D341Med (cell line): ENCODE data around the gene THAP4.
A peak's percentile ranks its signal among the peaks of the same experiment; 100 is the strongest.
"Not testable (repeated sequence)": the region's sequence is repeated elsewhere in the genome, so short reads cannot be mapped to it uniquely, and the experiment has no call there.

Source experiments
- DNase-seq: peaks from one replicate; pipeline ENCODE4 v3.0.0; 2012; ENCODE audit warnings: low spot score

Gene THAP4

DNA sequence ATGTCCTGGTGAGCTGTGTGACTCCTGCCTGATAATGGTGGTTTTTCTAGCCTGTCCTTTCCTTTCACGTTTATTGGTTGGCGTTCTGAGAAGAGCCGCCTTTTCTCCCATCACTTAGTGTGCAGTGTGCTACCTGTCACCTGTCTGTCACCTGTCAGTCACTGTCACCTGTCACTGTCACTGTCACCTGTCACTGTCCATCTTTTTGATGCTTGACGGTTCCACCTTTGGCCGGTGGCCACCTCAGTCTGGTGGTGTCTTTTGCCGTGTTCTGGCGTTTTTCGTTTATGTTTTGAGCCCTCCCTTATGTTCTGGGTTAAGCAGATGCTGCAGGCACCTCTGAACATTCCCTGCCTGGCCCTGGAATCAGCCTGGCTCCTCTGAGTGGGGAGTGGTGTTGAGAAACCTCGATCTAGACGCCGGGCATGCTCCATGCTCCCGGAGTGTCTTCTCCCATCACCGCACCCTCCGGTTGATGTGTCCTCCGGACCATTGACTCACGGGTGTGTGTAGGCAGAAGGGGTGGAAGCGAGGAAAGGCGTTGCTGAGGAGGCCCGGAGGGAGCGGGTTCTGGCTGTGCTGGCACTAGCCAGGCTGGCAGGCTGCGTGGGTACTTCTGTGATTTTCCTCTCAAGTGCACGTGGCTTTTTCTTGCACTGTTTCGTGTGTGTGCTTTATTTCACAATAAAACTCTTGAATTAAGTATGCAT, 28.9 kb upstream of the THAP4 start:
- no peak for DNase-seq

DNA sequence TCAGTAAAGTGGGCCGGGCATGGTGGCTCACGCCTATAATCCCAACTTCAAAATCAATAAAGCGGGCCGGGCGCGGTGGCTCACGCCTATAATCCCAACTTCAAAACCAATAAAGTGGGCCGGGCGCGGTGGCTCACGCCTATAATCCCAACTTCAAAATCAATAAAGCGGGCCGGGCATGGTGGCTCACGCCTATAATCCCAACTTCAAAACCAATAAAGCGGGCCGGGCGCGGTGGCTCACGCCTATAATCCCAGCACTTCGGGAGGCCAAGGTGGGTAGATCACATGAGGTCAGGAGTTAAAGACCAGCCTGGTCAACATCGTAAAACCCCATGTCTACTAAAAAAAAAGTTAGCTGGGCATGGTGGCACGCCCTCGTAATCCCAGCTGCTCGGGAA, 25.8 kb upstream of the THAP4 start:
- not testable (repeated sequence) for DNase-seq

DNA sequence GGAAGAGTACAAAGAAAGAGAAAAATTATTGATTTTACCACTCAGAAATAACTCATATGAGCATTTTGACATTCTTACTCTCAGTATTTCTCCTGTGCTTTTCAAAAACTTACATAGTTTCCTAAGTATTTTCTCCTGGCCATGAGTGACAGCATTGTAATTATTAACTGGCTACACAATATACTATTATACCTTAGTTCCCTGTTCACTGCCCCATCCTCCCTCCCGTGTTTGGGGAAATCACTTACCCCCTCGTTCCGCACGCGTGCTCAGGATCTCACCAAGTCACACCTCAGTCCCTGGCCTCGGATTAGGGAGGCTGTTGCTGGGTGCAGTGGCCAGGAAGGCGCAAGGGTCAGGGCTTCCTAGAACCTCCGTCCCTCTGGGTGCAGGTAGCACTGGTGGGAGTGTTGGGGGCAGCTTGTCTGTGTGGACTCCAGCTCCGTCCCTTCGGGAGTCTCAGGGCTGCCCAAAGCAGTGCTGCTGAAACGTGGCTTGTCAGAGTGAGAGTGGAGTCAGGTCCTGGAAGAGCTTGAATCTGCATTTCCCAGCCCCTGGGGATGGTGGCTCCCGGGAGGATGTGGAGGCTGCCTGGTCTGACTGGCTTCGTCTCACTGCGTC, 23.7 kb upstream of the THAP4 start:
- no peak for DNase-seq

DNA sequence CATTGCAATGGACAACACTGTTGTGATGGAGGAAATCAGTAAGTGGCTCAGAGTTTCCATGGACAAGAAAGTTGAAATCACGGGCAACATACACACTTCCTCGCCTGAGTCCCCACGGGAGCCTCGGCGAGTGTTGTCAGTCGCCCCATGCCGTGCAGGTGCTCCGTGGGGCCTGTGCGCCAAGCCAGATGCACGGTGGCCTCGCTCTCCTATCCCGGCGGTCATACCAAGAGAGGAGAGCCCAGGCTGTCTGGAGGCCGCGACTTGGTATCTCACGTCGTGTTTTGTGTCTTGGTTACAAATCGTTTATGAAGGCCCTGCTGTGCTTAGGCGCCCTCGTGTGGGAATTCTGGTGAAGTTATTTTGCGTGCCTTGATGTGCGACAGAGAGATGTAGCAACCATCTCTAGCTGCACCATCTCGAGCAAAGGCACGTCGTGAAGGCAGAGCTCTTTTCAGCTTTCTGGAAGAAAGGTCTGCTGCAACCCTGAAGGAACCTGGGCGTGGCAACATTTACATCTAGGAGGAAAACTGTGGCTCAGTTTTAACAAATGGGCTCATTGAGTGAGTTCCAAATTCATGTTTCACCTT, 22.3 kb upstream of the THAP4 start:
- peak; percentile 74 for DNase-seq

DNA sequence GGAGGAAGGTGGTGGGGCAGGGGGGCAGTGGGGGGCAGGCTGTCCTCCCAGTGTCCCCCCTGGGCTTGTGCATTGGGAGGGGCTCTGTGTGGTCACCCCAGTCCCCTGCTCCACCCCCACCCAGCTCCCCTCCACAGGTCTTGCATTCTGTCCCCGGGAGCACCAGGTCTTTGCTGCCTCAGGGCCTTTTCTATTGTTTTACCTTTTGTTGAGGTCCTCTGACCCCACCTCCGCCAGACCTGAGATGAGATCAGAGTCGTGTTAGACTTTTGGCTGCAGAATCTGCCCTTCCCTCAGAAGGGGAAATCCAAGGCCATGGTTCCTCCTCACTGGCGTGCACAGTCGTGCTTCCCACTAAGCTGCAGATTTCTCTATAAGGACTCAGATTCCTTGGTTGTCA, 21.3 kb upstream of the THAP4 start:
- no peak for DNase-seq

DNA sequence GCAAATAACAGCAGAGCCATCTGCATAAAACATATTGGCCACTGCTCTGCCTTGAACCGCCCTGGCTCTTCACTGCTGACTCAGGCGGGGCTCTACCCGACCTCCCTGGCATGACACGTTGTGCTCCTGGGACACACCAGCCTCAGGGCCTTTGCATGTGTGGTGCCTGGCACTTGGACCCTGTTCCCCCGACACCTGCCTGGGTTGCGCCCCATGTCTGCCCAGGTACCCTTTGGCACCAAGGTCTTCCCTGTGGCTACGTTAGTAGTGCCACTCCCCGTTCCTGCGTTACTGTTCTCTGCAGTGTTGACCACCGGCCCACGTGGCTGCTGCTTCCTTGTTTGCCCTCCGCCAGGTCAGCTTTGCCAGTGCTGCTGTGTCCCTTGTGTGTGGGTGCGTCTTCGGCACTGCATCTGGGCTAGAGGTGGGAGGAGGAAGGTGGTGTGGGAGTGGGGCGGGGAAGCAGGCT, 20.9 kb upstream of the THAP4 start:
- no peak for DNase-seq

DNA sequence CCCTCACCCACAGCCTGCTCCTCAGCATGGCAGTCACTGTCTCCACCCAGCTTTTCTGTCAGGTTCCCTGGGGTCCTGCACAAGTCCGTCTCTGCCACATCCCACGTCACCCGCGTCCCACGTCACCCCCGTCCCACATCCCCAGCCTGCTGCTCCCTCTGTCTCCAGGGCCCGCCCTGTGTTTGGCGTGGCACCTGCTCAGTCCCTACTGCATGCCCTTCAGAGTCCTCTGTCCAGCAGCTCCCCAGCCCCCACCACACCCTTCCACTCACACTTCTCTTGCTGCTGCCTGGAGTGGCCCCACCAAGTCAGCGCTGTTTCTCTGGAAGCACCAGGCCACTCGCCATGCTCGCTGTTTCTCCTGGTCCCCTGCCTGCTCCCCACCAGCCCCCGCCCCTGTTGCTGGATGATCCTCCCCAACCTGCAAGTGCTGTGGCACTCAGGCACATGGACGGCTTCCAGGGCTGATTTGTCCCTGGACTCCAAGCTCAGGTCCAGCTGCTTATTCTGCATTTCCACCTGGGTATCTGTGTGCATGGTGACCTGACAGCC, 19.3 kb upstream of the THAP4 start:
- DNase-seq: no peak

DNA sequence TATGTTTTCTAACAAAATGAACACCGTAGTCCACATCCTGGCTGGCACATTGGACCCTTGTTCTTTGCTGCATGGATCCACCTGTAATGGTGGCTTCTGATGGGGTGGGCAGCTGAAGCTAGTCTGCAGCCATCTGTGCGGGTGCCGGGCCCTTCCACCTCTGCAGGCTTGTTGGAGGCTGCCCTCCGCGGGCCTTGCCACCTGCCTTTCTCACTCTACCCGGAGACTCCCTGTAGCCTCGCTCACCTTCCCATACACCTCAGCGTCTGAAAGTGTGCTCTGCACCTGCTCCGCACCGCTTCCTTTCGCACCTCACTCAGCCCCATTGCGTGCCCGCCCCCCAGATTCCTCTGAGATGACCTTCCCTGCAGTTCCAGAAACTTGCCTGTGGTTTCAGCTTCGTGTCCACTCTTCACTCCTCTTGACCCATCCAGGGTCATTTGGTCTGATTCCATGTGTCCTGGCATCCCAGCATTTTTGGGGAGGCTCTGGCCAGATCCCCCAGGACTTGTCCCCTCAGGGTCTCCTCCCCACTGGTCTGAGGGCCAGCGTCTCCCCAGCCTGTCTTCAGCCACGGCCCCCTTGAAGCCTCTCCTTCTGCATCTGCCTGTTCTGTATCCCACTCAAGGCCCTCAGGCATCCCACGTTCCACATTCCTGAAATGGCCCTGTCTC, 18.7 kb upstream of the THAP4 start:
- DNase-seq: no peak

DNA sequence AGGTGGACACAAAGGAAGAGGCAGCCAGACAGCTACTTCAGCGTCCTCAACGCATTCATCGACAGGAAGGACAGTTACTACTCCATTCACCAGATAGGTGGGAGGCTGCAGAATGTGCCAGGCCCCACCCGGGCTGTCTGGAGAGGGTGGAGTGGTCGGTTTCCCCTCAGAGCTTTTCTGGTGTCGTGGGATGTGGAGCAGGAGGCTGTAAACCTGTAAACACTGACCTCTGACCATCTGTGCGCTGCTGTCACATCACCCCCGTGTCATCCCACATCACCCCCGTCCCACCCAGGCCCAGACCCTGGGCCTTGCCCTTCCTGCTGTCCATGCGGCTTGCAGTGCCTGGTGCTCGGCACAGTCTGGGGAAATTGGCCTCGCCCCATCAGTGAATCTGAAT, 17.6 kb upstream of the THAP4 start:
- no peak for DNase-seq

DNA sequence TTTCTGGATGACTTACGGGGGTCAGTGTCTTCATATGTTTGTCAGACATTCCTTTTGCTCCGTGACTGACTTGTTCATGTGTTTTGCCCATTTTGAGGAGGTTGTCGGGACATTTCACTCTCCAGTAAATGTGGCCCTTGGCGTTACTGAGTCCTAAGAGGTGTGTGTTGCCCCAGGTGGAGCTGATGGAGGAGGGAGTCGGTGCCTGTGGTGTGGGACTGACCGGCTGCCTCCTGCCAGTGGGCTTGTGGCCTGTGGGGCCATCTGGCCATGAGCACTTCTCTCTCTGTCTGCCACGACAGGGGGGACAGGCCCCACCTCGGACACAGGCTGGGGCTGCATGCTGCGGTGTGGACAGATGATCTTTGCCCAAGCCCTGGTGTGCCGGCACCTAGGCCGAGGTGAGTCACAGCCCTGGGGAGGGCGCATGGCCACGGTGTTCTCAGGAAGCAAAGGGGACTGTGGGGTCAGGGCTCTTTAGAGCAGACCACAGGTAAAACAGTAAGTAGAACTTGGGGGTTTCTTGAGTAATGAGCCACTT, 16.3 kb upstream of the THAP4 start:
- DNase-seq: no peak

DNA sequence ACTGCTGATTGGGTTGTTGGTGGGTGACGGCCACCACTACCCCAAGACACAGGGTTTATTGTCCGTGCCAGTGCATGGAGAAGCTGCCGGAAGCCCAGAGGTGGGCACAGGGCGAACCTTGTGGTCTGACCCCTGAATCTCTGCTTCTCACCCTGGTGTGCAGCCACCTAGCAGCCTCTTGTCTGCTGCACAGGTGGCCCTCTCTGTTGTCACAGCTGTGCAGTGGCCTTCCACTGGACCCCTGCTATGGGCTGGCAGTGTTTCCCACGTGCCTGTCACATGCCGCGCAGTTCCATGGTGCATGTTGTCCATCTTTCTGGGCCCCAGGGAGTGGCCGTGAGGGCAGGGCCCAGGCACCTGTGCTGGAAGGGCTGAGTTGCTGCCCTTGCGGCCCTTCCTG, 15.8 kb upstream of the THAP4 start:
- DNase-seq: no peak

DNA sequence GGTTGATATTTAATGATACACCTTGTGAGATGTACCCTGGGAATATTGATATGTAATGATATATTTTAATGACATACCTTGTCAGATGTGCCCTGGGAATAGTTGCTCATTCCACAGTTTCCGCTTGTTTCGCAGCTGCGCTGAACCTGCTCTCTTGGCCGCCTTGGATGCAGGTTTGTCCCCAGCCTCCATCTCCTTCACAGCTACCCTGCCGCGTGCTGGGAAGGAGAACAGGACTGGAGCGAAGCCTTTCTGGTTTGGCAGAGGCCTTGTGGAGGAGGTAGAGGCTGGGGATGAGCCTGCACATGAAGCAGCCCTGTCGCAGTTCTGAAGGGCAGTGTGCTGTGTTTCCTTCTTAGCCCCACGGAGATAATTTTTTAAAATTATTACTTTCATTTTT, 15.2 kb upstream of the THAP4 start:
- no peak for DNase-seq

DNA sequence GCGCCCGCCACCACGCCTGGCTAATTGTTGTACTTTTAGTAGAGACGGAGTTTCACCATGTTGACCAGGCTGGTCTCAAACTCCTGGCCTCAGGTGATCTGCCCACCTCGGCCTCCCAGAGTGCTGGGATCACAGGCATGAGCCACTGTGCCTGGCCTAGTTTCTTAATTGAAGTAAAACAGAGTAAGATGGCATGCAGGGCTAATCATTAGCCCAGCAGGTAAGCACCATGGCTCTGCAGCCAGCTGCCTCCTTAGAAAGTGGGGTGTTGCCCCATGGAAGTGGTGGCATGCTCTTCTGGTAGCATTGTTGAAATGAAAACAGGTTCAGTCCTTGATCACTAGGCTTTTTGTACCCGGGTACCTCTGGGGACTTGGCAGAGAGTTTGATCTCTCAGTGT, 13.0 kb upstream of the THAP4 start:
- no peak for DNase-seq

DNA sequence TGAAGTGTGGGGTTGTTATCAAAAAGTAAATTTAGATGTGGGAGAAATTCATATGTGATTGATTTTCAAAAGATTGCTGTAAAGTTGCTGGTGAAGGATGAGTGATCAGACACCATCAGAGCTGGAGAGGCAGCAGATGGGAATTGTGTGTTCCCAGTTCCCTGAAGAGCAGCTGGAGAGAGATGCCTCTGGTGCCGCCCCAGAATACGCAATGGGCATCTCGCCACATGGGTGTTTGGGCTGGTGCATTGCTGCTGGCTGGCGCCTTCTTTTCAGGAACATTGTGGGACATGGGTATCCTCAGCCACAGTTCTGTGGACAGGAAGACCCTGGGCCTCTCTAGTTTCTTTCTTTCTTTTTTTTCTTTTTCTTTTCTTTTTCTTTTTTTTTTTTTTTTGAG, 12.4 kb upstream of the THAP4 start:
- DNase-seq: peak; percentile 49

DNA sequence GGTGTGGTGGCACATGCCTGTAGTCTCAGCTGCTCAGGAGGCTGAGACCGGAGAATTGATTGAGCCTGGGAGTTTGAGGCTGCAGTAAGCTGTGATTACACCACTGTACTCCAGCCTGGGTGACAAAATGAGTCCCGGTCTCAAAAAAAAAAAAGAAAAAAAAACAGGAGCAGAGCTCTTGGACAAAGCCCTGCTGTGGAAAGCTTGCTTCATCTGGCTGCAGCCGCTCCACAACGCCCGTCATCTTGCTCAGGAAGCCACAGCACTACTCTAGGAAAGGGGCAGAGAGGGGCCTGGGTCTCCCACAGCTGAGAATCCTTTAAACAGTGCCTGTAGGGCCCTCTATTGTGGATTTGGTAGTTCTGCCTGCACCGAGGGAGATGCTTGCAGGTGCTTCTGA, 11.5 kb upstream of the THAP4 start:
- no peak for DNase-seq

DNA sequence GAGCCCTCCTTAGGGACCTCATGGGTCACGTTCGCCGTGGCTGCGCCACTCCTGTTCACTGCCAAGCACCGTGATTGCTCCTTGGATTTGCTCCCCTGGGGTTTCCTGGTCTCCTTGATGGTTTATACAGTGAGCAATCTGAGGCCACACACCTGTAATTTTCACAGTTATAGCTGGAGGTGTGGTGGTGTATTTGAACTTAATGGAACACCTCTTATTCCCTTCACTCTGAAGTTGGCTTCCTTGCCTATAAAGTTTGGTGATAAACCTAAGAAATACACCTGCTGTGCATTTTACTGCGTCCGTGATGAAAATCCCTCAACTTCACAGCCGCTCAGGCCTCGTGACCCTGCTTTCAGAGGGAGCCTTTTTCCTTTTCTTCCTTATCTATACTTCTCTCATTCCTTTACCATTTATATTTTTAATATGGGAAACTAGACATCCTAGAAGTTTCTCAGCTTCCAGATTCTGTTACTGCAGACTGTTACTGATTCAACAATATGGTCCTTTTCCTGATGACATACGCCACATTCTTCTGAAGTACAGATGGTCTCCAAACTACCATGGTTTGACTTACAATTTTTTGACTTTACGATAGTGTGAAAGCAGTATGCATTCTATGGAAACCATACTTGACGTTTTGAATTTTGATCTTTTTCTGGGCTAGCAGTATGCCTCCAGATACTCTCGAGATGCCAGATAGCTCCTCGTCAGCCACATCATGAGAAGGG, 9.1 kb upstream of the THAP4 start:
- DNase-seq: no peak

DNA sequence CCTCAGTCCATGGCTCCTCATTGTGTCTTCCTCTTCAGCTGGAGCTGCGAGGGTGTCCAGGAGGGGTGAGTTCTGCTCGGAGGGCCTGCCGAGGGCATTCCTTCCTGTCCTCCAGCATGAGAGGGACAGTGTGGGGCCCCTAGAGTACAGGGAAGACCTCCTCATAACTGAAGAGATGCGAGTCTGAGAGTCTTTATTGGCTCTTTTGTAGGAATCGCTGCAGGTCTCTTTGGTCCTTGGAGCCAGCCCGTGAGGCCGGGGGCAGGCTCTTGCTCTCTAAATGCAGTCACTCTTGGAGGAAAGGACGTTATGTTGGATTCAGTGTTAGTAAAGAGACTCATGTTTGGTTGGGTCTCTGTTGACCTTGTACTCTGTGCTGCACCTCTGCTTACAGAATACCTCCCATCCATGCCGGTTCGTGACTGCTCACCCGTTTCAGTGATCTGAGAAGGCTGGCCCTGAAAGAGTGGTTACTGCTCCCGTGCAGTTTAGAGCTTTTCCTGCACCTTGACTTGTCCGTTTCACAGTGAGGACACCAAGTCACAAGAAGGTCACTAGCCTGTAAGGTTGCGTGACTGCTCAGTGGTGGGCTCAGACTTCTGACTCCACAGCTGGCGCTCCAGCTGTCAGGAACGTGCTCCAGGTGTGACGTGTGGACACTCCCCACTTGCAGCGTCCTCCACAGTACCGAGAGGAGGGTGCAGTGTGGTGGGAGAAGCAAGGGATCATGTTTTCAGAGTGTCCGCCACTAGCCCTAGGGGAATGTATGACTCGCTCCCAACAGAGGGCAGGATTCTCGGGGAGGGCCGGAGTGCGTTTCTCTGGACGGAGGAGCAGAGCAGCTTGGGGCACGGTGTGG, 8.3 kb upstream of the THAP4 start:
- no peak for DNase-seq

DNA sequence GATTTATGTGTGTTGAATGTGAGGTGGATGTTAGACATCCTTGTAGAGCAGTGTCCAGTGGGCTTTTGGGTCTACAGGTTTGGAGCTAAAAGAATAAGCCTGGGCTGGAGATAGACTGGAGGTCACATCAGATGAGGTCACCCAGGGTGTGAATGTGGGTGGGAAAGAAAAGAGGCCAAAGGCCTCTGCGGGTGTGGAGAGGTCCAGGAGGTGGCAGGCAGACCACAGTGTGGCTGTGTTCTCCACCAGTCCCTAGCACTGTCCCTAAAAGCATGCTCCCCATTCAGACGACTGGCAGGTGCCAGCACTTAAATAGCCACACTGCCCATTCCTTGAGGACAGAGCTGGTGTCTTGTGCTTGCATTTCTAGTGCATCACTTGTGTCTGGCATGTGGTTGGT, 4.7 kb upstream of the THAP4 start:
- no peak for DNase-seq

DNA sequence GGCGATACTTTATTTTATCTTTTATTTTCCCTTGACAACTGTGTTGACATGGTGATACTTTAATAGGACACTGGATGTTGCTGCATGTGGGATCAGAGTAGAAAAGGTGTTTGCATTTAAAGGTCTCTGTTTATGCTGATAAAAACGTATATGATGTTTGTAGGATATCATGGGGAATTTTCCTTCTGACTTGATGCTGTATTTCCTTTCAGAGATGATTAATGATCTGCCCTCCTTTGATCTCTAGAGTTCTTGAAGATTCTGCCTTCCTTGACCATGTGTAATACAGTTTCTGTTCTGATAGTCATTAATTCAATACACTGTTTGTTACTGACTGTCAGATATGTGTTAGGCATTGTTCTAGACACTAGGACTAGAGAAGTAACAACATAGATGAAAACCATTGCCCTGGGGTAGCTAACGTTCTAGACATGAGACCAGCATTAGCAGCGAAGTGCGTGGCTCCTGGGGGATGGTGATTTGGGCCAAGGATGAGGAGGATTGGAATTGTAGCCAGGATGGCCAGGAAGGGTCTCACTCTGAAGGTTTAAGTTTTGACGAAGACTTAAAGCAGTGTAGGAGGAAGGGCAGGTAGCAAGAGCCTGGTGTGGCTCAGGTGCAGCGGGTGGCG, 3.3 kb upstream of the THAP4 start:
- no peak for DNase-seq

DNA sequence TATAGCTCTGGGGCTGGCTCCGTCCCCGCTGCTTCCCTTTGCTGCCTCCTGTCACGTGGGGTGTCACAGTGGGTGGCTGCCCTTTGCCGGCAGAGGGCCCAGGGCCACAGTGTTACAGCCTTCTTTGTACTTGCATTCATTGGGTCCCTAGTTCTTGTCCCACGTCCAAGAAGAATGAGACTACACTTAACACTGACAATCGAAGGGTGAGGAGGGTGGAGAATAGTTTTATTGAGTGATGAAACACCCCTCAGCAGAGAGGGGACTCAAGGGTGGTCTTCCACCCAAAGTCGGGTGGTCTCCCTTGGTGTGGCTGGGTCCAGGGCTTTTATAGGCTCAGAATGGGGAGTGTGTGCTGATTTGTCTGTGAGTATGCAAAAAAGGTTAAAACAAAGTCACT, 2.4 kb upstream of the THAP4 start:
- DNase-seq: no peak
